ENCODE results near the gene NUP188.

NUP188 gene

DNA sequence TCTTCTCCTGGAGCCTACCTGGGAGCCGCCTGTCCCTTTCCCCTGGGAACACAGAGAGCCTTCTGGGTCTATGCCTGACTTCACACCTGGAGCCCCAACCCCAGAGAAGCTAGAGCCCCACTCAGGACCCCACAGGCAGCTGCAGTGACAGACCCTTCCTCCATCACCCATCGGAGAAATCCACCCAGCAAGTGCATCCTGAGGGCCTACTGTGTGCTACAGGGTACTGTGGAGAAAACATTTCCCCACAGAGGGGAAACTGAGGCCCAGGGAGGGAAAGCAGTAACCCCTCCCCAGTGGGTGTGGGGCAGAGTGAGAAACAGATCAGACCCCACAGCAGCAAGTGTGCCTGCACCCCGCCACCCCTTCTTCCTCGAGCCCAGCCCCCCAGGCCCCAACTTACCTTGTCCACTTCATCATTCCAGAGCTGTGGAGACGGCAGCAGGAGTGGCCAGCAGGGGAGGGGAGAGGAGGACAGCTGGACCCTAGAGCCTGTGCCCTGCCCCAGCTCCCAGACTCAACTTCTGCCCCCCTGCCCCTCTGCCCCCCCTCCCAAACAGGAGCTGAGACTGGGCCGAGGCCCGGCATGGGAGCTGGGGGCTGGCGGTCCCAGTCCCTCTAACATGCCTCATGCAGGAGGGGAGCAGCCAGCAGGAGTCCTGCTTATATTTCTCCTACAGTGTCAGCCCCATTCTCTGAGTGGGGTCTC lies 62.9 kb downstream of the NUP188 start:
- TF ChIP-seq, protein P1, sequence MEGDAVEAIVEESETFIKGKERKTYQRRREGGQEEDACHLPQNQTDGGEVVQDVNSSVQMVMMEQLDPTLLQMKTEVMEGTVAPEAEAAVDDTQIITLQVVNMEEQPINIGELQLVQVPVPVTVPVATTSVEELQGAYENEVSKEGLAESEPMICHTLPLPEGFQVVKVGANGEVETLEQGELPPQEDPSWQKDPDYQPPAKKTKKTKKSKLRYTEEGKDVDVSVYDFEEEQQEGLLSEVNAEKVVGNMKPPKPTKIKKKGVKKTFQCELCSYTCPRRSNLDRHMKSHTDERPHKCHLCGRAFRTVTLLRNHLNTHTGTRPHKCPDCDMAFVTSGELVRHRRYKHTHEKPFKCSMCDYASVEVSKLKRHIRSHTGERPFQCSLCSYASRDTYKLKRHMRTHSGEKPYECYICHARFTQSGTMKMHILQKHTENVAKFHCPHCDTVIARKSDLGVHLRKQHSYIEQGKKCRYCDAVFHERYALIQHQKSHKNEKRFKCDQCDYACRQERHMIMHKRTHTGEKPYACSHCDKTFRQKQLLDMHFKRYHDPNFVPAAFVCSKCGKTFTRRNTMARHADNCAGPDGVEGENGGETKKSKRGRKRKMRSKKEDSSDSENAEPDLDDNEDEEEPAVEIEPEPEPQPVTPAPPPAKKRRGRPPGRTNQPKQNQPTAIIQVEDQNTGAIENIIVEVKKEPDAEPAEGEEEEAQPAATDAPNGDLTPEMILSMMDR (IDR thresholded peaks at IDR 0.05; ENCODE audit: extremely low read depth, missing control alignments) = no peak
- DNase-seq (ENCODE audit: low spot score) = no peak

DNA sequence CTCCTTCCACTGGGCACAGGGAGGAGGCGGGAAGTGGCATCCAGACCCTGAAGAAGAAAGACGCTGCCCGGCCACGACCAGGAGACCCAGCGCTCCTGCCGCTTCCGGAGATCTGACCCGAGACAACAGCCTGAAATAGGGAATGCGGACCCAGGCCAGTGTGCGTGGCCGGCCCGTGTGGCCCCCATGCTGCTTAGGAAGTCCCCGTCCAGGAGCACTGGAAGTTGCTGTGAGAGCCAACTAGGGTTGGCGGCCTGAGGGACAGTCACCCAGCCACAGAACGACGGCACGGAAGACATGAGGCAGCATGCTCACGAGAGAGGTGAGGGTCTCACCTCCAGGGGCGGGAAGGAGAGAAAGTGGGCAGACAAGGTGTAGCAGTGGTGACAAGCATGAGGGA lies 63.7 kb downstream of the NUP188 start:
- TF ChIP-seq, protein P1 (IDR thresholded peaks at IDR 0.05; ENCODE audit: extremely low read depth, missing control alignments) = no peak
- no peak for DNase-seq (ENCODE audit: low spot score)

DNA sequence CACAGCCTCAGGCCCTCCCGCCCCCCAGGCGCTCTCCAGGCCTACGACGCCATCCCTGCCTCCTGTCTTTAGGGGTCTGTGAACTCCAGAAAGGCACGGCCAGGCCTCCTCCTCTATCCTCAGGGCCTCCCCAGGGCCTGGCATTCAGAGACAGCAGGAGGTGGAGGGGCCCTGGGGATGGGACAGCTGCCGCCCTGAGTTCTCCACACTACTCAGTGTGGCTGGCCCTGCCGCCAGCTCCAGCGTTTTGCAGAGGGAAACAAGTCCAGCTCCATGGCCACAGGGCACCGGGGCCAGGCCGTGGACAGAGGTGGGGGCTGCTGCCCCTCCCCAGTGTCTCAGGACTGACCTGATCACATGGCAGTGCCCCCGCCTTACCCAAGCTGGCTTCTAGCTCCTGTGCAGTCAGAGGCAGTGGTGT lies 64.3 kb downstream of the NUP188 start:
- DNase-seq (ENCODE audit: low spot score) = no peak
- TF ChIP-seq, protein P1 (IDR thresholded peaks at IDR 0.05; ENCODE audit: extremely low read depth, missing control alignments) = no peak

DNA sequence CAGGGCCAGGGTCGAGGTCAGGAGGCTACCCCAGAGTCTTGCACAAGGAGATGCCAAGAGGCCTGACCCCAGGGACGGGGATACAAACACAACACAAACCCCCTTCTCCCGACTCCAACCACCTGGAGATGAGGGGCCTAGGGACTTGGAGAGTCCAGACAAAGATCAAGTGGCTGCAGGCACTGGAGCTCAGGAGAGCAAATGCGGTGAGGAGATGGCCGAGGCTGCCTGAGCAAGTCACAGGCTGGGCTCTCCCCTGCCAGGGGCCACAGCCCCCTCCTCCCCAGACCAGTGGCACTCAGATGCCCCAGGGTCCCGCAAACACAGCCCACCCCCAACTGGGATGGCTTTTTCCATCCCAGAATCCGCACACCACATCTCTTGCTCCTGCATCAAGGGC lies 64.8 kb downstream of the NUP188 start:
- DNase-seq (ENCODE audit: low spot score) = no peak
- TF ChIP-seq, protein P1 (IDR thresholded peaks at IDR 0.05; ENCODE audit: extremely low read depth, missing control alignments) = no peak

DNA sequence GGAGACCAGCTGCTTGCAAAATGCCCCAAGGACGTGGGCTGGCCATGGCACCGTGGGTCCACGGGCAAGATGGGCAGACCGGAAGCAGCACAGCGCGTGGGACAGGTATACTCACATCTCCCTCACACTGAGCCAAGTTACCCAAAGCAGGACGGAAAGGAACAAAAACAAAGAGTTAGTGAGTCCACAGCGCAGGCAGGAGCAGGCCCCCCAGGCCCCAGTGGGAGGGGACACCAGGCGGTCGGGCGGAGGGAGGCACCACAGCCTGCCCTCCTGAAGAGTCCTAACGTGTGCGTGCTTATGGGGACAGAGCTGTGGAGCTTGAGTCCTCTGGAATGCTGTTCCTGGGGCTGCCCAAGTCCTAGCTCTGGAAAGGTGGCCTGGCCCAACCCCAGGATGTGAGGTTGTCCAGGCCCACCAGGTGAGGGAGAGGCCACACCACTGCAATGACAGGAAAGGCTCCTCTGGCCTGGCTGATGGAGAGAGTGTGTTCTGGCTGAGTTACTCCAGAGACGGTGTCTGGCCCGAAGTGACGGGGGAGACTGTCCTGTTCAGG lies 65.5 kb downstream of the NUP188 start:
- TF ChIP-seq, protein P1 (IDR thresholded peaks at IDR 0.05; ENCODE audit: extremely low read depth, missing control alignments) = no peak
- DNase-seq (ENCODE audit: low spot score) = no peak

DNA sequence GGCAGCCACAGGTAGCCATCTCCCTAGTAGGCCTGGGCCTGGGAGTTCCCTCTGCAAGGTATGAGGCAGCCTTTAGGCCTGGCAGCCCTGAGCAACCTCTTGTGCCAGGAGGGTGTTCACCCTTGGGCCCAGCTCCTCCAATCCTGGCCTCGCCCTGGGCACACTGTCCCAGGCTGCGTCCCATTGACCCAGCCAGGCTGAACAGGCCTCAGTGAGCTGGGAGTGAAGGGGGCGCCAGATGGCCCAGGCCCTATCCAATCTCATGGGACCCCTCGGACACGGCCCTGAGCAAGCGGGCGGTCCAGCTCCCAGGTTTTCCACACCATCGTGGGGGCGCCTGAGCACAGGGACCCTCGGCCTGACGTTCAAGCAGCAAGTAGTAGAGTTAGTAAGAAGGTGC lies 66.2 kb downstream of the NUP188 start:
- no peak for DNase-seq (ENCODE audit: low spot score)
- TF ChIP-seq, protein P1 (IDR thresholded peaks at IDR 0.05; ENCODE audit: extremely low read depth, missing control alignments) = no peak

DNA sequence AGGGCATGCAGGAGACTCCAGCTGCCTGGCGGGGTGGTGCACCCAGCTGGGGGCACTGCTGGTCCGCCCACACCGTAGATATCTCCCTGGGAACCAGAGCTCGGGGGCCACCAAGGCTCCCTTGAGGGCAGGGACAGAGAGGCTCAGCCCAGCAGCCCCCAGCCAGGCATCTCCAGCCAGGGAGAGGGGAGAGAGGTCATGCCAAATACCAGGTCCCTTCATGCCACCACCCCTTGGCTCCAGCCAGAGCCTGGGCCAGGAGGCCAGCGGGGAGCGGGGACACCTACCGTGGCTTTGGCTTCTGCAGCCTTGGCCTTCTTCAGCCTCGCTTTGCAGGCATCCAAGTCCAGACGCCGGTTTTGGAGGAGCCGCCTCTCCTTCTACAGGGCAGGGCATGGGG lies 66.6 kb downstream of the NUP188 start:
- TF ChIP-seq, protein P1 (IDR thresholded peaks at IDR 0.05; ENCODE audit: extremely low read depth, missing control alignments) = no peak
- DNase-seq (ENCODE audit: low spot score) = no peak

Measured in GM20000 (cell line).